LHCN-M2 (cell line): ENCODE results near the gene VPS33A. TPM values are rescaled to one million over a fixed set of nuclear protein-coding genes. Genes with fewer than 3 reads are reported as not detected.
"Not testable (repeated sequence)": the region's sequence is repeated elsewhere in the genome, so short reads cannot be mapped to it uniquely, and the experiment has no call there.

Experiments used
- DNase-seq: peaks from one replicate; pipeline ENCODE4 v3.0.0-alpha.2; 2012; ENCODE audit warnings: low read depth
- total RNA-seq: library from RNA; depleted of rRNA; stranded (reverse); fragments of >200 nt; gene quantifications from 2 replicates; pipeline ENCODE4 v1.2.3, GENCODE V29; 2014

Gene VPS33A
- total RNA-seq, 1 experiment from 2014 or later, result 22.4 TPM

DNA sequence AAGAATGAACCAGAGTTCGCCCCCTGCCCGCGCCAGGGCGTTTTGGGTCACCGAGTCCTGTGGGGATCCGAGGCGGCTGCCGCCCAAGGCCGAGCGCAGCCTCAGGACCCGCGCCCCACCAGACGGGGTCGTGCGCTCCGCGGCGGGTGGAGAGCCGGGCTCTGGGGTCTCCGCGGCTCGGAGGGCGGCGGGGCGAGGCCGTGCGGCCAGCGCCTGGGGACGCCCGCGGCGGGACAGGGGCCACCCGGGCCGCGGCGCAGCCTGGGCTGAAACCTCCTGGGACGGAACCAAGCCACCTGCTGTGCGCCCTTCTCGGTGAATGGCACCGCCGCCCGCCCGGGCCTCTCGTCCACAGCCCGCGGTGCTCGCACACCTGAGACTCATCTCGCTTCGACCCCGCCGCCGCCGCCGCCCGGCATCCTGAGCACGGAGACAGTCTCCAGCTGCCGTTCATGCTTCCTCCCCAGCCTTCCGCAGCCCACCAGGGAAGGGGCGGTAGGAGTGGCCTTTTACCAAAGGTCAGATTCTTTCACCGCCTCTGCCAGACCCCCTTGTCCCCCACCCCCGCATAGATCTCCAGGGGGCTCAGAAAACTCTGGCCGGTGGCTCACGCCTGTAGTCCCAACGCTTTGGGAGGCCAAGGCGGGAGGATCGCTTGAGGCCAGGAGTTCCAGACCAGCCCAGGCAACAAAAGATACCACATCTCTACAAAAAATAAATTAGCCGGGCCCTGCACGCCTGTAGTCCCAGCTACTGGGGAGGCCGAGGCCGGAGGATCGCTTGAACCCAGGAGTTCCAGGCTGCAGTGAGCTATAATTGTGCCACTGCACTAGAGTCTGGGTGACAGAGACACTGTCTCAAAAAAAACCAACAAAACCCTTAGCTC is 61.9 kb downstream of the VPS33A start:
- no peak for DNase-seq

DNA sequence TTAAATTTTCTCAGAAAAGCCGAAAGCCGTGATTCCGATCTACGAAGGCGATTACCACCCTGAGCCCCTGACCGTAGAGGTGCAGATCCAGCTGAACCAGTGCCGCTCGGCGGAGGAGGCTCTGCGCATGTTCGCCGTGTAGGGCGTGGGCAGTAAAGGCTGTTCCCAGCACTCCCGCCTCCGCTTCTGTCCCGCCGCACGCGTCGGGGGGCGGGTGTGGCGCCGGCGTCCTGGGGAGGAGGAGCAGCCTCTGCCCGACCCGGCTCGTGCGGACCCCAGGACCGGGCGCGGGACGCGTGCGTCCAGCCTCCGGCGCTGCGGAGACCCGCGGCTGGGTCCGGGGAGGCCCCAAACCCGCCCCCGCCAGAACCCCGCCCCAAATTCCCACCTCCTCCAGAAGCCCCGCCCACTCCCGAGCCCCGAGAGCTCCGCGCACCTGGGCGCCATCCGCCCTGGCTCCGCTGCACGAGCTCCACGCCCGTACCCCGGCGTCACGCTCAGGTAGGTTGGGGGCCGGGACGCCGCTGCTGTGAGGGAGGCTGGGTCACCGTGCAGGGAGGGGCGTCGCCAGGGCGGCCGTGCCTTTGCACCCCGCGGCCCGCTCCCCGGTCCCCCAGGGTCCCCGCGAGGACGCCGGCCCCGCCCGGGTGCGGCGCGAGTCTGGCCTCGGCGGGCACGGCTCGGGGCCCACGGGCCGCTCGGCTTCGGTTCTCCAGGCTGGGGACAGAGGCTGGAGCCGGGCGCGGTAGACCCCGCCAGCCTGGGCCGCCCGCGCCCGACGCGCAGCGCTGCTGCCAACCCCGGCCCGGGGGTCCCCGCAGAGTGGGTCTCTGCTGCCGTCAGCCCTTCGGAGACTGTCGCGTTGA is 62.8 kb downstream of the VPS33A start, which contains the start of gene B3GNT4:
Gene B3GNT4 (plus strand): TSS at position 409 of the 866 bp plus-strand sequence. CDS start 910 bp downstream, outside the sequence.
- DNase-seq, result no peak

DNA sequence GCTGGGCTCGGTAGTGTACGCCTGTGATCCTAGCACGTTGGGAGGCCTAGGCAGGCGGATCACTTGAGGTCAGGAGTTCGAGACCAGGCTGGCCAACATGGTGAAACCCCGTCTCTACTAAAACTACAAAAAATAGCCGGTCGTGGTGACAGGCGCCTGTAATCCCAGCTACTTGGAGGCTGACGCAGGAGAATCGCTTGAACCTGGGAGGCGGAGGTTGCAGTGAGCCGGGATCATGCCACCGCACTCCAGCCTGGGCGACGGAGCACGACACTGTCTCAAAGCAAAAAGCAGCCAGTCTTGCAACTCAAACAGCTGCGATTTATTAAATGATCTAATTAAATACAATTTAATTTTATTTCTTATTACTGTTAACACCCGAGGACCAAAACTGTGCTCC is 63.5 kb downstream of the VPS33A start:
- DNase-seq, result not testable (repeated sequence)

DNA sequence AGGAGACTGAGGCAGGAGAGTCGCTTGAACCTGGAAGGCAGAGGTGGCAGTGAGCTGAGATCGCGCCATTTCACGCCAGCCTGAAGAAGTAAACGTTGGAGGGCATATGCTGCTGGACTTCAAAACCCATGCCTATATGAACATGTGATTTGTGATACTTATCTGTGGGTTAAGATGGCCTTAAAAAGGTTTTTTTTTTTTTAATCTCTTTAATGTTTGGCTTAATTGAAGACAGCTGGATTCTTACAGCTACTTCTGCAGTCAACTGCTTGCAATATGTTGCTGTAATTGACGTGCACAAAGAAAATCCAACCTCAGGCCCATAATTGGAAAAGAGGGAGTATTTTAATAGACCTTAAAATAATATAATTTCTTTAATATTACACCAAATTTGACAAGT is 64.3 kb downstream of the VPS33A start:
- DNase-seq, result no peak

DNA sequence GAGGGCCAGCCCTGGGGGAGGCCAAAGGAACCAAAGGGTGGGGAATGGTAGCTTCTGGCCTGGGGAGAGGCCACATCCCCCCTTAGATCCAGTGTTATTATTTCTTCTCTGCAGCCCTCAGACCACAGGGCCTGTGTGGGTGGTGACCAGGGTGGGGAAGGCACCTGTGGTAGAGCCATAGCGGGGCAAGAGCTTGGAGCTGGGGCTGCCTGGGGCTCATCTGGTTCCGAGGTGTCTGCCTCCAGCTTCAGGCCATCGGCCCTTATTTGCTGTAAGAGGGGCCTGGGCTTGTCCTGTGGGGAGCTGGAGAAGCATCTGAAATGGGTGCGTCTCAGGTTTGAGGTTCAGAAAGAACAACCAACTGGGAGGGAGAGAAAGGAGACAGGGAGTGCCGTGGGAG is 64.9 kb downstream of the VPS33A start:
- DNase-seq, result no peak

DNA sequence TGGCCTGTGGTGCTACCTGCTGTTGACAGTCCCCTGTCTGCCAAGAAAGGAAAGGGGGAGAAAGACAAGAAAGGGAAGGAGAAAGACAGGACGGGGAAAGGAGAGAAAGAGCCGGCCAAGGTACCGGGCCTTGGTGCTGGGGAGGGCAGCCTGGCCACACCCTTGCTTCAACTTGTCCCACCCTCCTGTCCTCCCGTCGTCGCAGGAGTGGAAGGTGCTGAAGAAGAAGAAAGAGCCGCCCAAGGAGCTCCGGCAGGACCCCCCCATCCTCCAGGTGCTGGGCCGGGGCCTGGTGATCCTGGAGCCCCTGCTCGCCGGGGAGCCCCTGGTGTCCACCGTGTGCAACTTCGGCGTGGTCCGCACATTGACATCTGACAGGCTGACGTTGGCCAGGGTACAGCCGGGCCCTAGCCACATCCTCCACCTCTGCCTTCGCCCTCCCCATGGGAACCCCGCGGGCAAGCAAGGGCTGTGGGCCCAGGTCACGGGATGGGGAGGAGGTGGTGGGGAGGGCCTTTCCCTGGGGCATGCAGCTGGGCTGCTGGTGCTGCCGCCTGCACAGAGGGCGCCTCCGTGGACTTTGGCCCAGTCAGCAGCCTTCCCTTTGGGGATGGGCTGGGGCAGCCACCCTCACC is 65.6 kb downstream of the VPS33A start:
- no peak for DNase-seq

DNA sequence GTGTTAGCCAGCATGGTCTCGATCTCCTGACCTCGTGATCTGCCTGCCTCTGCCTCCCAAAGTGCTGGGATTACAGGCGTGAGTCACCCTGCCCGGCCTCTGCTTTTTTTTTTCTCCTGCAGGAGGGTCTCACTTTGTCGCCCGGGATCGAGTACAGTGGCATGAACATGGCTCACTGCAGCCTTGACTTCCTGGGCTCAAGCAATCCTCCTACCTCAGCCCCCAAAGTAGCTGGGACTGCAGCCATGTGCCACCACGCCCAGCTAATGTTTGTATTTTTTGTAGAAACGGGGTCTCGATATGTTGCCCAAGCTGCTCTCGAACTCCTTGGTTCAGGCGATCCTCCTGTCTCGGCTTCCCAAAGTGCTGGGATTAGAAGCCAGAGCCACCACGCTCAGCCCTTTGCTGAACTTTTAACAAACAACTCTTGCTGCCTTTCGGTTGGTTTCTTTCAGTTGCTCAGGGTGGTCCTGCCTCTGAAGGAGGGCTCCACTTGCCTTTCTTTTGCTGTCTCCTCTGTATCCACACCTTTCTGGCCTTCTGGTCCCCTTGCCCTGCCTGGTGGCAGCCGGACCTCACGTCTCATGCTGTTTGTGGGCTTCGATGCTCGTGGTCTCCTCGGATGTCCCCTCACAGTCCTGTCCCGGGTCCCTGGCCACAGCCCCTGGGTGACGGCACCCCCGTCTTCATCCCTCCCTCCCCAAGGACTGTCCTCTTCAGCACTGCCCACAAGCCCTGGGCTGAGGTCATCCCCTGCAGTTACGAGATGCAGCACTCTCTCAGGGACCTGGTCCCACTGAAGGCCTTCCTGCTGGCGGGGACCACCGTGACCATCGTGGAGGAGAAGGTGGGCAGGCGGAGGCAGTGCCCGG is 66.6 kb downstream of the VPS33A start:
- DNase-seq, result no peak

DNA sequence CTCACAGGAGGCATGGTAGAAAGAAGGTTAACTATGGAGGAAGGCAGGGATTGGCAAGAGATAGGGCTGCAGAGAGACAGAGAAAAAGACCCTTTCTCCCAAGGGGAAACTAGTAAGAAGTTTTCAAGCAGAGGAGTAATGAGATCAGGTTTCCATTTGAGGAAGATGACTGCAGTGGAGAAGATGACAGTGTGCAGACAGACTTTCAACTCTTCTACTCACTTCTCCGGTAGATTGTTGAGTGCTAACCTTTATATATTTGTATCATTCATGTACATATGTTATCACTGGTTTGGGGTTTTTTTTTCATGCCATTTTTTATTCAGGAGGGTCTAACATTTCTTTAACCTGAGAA is 68.7 kb downstream of the VPS33A start:
- no peak for DNase-seq

DNA sequence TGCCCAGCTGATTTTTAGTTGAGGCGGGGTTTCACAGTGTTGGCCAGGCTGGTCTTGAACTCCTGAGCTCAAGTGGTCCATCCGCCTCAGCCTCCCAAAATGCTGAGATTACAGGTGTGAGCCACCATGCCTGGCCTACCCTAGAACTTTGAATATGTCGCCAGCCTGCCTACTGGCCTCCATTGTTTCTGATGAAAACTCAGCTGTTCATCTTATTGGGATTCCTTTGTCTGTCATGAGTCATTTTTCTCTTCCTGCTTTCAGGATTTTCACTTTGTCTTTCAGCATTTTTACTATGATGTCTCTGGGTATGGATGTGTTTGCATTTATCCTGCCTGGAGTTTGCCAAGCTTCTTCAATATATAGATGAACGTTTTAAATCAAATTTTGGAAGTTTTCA is 70.9 kb downstream of the VPS33A start:
- DNase-seq, result no peak

DNA sequence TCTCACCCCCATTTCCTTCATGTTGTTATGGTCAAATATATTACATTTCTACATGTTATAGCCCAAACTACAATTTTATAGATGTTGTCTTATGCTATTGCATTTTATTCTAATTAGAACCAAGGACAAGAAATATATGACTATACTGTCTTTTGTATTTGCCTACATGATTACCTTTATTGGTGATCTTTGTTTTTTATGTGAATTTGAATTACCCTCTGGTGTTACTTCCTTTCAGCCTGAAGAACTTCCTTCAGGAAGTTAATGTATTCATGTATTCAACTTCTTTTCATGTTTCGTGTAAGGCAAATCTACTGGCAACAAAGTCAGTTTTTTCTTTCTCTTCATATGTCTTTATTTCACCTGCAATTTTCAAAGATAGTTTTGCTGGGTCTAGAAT is 71.5 kb downstream of the VPS33A start:
- DNase-seq, result no peak

DNA sequence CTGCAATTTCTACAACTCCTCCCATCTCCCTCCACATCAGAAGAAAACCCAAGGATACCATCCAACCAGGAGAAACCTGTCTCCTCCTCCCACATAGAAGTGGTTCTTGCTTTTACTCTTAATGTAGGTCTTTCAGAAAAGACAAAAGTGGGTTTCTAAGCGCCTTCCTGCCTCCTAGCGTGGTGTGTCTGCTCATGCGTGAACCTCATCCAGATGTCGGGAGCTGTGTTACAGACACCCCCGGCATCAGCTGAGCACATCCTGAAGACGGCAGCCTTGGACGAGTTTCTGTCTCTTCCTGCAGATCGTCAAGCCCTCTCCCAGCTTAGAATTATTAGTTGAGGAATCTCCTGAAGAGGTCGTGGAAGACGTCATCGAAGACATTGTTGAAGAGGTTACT is 73.9 kb downstream of the VPS33A start:
- DNase-seq, result no peak

DNA sequence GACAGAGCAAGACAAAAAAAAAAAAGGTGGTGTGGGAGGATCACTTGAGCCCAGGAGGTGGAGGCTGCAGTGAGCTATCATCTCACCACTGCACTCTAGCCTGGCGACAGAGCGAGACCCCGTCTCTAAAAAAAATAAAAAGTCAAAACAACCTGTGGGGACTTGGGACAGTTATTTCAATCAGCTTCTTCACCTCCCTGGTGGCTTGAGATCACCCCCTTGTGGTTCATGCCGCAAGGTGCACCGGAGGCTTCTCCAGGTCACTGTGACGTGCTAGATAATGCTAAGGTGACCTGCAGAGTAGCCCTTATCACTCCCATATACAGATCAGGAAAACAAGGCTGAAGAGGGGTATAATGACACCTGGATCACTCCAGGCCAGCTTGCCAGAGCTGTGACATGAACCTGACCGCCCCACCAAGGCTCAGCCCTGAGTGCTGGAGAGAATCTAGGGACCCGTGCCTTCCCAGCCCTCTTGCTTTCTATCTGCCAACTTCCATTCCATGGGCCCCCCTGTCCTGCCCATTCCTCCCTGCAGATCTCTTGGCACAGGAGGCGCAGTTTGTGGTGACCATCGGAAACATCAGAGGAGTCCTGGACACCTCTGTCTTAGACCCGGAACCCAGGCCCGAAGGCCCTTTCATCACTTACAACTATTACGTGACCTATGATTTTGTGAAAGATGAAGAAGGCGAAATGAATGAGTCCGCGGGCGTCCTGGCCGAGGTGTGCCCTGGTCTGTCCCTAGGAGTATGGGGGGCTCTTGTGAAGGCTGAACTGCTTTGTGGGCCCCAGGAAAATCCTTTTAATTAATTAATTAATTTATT is 75.2 kb downstream of the VPS33A start:
- DNase-seq, result peak; percentile 35

DNA sequence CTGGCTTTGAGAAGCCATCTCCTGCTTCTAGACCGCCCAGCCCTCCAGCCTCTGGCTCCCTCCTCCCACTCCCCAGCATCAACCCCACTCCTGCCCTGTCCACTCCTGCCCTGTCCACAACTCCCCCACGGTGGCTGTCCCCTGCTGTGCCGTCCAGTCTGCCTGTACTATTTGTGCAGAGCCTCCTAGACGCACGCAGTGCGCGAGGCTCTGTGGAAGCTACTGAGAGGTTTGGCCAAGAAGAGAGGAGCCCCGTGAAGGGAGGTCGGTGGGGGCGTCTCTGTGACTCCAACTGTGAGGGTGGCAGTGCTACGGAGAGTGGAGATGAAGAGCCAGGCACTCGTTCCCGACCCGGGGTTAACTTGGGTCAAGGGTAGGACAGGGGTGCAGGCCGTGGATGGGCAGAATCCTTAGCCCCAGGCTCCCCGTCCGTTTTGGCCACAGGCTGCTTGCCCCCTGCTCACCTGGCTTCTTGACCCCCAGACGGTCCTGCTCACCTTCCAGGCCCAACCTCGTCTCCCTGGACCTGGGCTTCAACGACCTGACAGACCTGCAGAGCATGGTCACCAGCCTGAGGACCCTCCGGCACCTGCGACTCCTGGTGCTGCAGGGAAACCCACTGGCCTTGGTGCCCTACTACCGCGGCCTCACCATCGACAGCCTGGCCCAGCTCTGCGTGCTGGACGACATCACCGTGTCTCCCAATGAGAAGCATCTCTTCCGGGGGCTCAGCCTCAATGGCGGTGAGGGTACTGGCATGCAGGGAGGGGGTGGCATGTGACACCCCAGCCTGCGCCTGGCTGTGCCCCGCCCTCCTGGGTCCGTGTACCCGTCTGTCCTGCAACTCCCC is 76.4 kb downstream of the VPS33A start:
- no peak for DNase-seq

DNA sequence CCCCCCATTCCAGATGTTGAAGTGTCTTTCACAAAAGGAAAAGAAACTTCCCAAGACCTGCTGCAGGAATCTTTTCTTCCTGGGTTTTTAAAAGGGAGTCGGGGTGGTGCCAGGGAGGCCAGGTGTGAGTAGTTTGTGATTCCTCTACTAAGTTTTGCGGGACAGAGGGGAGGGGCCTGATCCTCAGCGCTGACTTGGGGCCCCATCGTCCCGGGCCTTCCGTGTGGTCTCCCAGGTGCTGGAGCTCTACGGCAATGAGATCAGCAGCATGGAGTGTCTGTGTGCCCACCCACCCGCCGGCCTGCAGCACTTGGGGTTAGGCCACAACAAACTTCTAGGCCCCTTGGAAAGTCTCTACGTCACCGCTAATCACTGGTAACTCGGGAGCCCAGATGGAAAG is 78.8 kb downstream of the VPS33A start:
- DNase-seq, result no peak

DNA sequence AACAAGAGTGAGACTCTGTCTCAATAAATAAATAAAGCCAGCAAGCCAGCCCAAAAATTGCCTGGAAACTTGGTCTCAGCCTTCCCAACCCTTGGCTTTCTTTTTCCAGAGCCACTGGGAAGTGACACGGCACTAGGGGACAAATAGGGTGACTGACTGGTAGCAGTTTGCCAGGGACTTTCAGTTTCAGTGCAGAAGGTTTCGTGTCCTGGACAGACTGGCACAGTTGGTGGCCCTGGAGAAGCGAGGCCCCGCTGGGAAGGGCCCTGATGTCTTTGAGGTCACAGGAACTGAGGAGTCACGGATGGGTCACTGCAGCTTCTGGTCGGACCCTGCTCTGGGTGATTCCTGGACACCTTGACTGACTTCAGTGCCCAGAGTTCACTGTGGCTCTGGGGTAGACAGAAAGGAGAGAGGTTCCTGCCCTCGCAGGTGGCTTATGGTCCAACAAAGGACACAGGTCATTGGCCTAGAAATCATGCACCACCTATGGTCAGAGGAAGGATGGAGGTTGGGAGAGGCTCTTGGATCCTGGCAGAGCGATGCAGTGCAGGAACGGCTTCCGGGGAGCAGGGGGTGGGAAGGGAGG is 80.7 kb downstream of the VPS33A start:
- DNase-seq, result no peak

DNA sequence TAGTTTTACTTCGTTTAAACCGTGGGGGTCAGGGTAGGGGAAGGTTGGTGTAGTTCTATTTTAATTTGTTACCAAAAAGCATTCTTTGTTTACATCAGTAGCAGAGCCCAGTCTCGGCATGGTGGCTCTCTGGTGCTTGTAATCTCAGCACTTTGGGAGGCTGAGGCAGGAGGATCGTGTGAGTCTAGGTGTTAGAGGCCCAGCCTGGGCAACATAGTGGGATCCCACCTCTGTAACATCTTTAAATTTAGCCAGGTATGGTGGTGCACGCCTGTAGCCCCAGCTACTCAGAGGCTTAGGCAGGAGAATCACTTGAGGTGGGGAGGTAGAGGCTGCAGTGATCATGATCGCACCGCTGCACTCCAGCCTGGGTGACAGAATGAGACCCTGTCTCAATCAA is 81.2 kb downstream of the VPS33A start:
- no peak for DNase-seq

DNA sequence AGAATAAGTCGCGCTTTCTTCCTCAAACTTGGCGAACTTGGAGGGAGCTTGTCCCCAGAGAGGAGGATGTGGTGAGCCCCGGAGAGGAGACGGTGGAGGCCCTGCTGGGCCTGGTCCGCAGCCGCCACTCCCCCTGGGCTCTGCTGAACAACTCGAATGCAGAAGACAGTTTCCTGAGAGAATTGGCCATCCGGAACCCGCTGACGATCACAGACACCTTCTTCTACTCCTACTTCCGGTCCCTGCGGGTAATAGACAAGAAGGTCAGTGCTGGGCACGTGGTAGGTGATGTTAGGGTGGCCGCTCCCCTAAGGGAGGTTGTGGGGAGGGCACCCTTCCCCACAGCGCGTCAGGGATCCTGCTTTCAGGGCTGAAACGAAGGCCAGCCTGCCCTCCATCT is 81.8 kb downstream of the VPS33A start:
- DNase-seq, result no peak

DNA sequence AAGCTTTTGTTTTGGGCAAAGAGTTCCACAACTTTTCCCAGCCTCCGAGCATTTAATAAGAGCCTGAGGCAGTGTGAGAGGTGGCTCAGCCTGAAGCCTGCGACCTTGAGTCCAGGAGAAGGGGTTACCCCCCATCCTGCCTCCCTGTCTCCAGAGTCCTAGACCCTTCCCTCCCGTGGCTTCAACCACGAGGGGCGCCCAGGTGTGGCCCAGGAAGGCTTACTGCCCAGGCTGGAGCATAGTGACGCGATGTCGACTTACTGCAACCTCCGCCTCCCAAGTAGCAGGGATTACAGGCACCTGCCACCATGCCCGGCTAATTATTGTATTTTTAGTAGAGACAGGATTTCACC is 82.7 kb downstream of the VPS33A start:
- DNase-seq, result no peak
